ENCODE results near the gene GRM2. TPM values are rescaled to one million over a fixed set of nuclear protein-coding genes. Genes with fewer than 3 reads are reported as not detected.

The GRM2 gene
- total RNA-seq, 2 experiments from 2014 or later = 1.1 to 1.7 TPM

- ChIA-PET CTCF (no interaction called here), POLR2A (no interaction called here)
- ATAC-seq = no peak
- no peak overlapping the region for H3K27ac Mint-ChIP-seq
- no peaks in the 10 kb centered on the region for H3K4me1 Mint-ChIP-seq (ENCODE audit: low read depth)
- H3K27me3 Mint-ChIP-seq (ENCODE audit: low read depth) = peaks cover 6% of the 10 kb centered on the region
- no peaks in the 10 kb centered on the region for H3K9me3 Mint-ChIP-seq (ENCODE audit: insufficient read depth)
- H3K4me3 Mint-ChIP-seq = no peak overlapping the region
- DNase-seq = no peak
- H3K36me3 Mint-ChIP-seq (ENCODE audit: low read depth) = peaks cover 15% of the 10 kb centered on the region
Observed at GRCh38 chr3:51706021-51706485, 815 bp upstream of the GRM2 start.

DNA sequence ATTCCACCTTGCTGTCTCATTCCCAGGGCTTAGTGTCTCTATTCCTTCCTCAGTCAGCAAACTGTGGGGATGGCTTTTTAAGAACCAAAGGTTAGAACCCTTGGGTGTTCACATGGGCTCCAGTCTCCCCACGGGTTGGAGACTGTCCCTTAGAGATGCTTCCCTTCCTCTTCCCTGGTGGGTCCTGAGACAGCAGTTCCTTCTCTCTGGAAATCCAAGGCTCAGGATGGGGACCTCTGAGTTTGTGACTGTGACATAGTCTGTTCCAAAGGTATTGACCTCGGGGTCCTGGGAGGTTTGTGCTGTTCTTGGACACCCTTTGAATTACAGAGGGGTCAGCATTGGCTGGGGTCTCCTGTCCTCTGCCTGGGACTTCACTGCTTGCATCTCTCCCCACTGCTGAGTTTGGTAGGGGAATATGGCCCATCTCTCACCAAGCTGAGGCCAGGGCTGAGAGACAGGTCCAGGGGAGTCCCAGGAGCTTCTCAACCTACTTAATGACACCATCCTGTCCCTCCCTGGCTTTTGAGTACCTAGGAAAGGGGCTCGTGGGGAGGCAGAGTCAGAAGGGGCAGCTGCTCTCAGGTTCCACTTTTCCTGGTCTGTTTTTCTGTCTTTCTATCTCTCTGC lies 1.5 kb downstream of the GRM2 start:
- Mint-ChIP-seq H3K27me3 (ENCODE audit: low read depth) (peaks cover 6% of the 10 kb centered on the region), H3K9me3 (ENCODE audit: insufficient read depth) (no peaks in the 10 kb centered on the region), H3K4me3 (no peak overlapping the region), H3K36me3 (ENCODE audit: low read depth) (peaks cover 14% of the 10 kb centered on the region), H3K27ac (no peak overlapping the region), H3K4me1 (ENCODE audit: low read depth) (no peaks in the 10 kb centered on the region)
- no peak for ATAC-seq
- ChIA-PET CTCF (no interaction called here), POLR2A (no interaction called here)
- DNase-seq = no peak

DNA sequence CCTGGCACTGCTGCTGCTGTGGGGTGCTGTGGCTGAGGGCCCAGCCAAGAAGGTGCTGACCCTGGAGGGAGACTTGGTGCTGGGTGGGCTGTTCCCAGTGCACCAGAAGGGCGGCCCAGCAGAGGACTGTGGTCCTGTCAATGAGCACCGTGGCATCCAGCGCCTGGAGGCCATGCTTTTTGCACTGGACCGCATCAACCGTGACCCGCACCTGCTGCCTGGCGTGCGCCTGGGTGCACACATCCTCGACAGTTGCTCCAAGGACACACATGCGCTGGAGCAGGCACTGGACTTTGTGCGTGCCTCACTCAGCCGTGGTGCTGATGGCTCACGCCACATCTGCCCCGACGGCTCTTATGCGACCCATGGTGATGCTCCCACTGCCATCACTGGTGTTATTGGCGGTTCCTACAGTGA lies 2.1 kb downstream of the GRM2 start:
- no peak for DNase-seq
- ATAC-seq = no peak
- Mint-ChIP-seq H3K4me3 (no peak overlapping the region), H3K27me3 (ENCODE audit: low read depth) (peaks cover 6% of the 10 kb centered on the region), H3K27ac (no peak overlapping the region), H3K36me3 (ENCODE audit: low read depth) (peaks cover 13% of the 10 kb centered on the region), H3K4me1 (ENCODE audit: low read depth) (no peaks in the 10 kb centered on the region), H3K9me3 (ENCODE audit: insufficient read depth) (no peaks in the 10 kb centered on the region)
- CTCF ChIA-PET = no interaction called here
- POLR2A ChIA-PET = no interaction called here

- Mint-ChIP-seq H3K4me3 (no peak overlapping the region), H3K27ac (no peak overlapping the region)
Observed at GRCh38 chr3:51709675-51710074, 2.8 kb downstream of the GRM2 start.

GRCh38 chr3:51710631-51711351 lies 3.9 kb downstream of the GRM2 start:
- CTCF ChIA-PET = interaction anchor here (1.2 to 1.3 kb wide), 2 partner anchors 8 to 89 kb away, joined by 5 to 10 read pairs; no protein-coding TSS in a partner anchor
- DNase-seq (no peak), ATAC-seq (no peak)
- H3K27me3 Mint-ChIP-seq (ENCODE audit: low read depth) = peaks cover 6% of the 10 kb centered on the region
- POLR2A ChIA-PET = no interaction called here
- H3K9me3 Mint-ChIP-seq (ENCODE audit: insufficient read depth) = no peaks in the 10 kb centered on the region
- H3K36me3 Mint-ChIP-seq (ENCODE audit: low read depth) = peaks cover 4% of the 10 kb centered on the region
- H3K27ac Mint-ChIP-seq = no peak overlapping the region
- no peak overlapping the region for H3K4me3 Mint-ChIP-seq
- no peaks in the 10 kb centered on the region for H3K4me1 Mint-ChIP-seq (ENCODE audit: low read depth)

More at GRCh38 chr3:51709675-51710074, 2.8 kb downstream of the GRM2 start:
- CTCF ChIA-PET = interaction anchor here (0.7 to 1.3 kb wide), 3 partner anchors 9 to 90 kb away, joined by 5 to 10 read pairs (median 5); no protein-coding TSS in a partner anchor
- POLR2A ChIA-PET = no interaction called here
- Mint-ChIP-seq H3K9me3 (ENCODE audit: insufficient read depth) (no peaks in the 10 kb centered on the region), H3K36me3 (ENCODE audit: low read depth) (peaks cover 8% of the 10 kb centered on the region), H3K4me1 (ENCODE audit: low read depth) (no peaks in the 10 kb centered on the region), H3K27me3 (ENCODE audit: low read depth) (peaks cover 6% of the 10 kb centered on the region)
- ATAC-seq (no peak), DNase-seq (no peak)

DNA sequence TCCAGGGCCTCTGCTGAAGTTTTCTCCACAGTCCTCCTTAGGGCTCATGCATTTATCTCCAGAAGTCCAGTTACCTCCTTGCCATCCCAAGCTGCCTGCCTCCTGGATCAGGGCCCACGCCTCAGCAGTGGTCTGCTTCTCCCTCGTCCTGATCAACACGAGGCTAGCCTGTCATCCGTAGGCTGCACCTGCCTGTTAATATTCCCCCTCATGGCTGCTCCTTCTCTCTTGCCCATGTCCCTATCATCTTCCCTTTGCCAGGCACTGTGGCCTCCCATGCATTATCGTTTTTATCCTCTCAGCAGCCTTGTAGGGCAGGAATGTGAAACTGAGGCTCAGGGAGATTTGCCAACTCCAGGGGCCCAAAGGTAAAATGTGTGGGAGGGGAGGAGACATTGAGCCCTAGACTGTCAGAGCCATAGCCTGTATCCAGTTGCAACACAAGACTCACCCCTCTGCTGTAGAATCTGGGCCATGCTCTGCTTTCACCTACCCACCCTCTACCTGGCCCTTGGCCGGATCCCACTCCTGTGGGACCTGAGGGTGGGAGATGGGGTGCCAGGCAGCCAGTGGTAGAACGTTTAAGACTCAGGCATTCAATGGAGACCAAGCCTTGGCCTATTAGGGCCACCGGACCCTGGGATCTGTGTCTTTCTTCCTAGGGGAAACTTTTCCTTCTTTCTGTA lies 4.6 kb downstream of the GRM2 start:
- no peak overlapping the region for H3K27ac Mint-ChIP-seq
- no peaks in the 10 kb centered on the region for H3K4me1 Mint-ChIP-seq (ENCODE audit: low read depth)
- no peak overlapping the region for H3K4me3 Mint-ChIP-seq
- H3K36me3 Mint-ChIP-seq (ENCODE audit: low read depth) = no peaks in the 10 kb centered on the region
- no peaks in the 10 kb centered on the region for H3K9me3 Mint-ChIP-seq (ENCODE audit: insufficient read depth)
- peaks cover 6% of the 10 kb centered on the region for H3K27me3 Mint-ChIP-seq (ENCODE audit: low read depth)
- no peak for ATAC-seq
- CTCF ChIA-PET = interaction anchor here (1.3 kb wide), 1 partner anchor 88 kb away, joined by 5 read pairs; no protein-coding TSS in a partner anchor
- DNase-seq = no peak
- POLR2A ChIA-PET = no interaction called here

GRCh38 chr3:51712038-51712420 lies 5.2 kb downstream of the GRM2 start:
- DNase-seq = no peak
- Mint-ChIP-seq H3K36me3 (ENCODE audit: low read depth) (no peaks in the 10 kb centered on the region), H3K9me3 (ENCODE audit: insufficient read depth) (no peaks in the 10 kb centered on the region), H3K4me1 (ENCODE audit: low read depth) (no peaks in the 10 kb centered on the region), H3K4me3 (no peak overlapping the region), H3K27ac (no peak overlapping the region), H3K27me3 (ENCODE audit: low read depth) (peaks cover 6% of the 10 kb centered on the region)
- ChIA-PET POLR2A (no interaction called here), CTCF (interaction anchor here (1.3 kb wide), 1 partner anchor 87 kb away, joined by 5 read pairs; no protein-coding TSS in a partner anchor)
- ATAC-seq = no peak

GRCh38 chr3:51712511-51712931 lies 5.7 kb downstream of the GRM2 start:
- ChIA-PET CTCF (interaction anchor here (1.3 kb wide), 1 partner anchor 87 kb away, joined by 5 read pairs; no protein-coding TSS in a partner anchor), POLR2A (no interaction called here)
- no peak overlapping the region for H3K27ac Mint-ChIP-seq
- no peaks in the 10 kb centered on the region for H3K4me1 Mint-ChIP-seq (ENCODE audit: low read depth)
- DNase-seq (no peak), ATAC-seq (no peak)
- peaks cover 3% of the 10 kb centered on the region for H3K27me3 Mint-ChIP-seq (ENCODE audit: low read depth)
- H3K36me3 Mint-ChIP-seq (ENCODE audit: low read depth) = no peaks in the 10 kb centered on the region
- H3K4me3 Mint-ChIP-seq = no peak overlapping the region
- H3K9me3 Mint-ChIP-seq (ENCODE audit: insufficient read depth) = no peaks in the 10 kb centered on the region

- no peaks in the 10 kb centered on the region for H3K4me1 Mint-ChIP-seq (ENCODE audit: low read depth)
- no peaks in the 10 kb centered on the region for H3K36me3 Mint-ChIP-seq (ENCODE audit: low read depth)
- no peak for DNase-seq
- POLR2A ChIA-PET = no interaction called here
- CTCF ChIA-PET = interaction anchor here (1.3 kb wide), 1 partner anchor 86 kb away, joined by 5 read pairs; no protein-coding TSS in a partner anchor
- no peak overlapping the region for H3K4me3 Mint-ChIP-seq
- no peaks in the 10 kb centered on the region for H3K27me3 Mint-ChIP-seq (ENCODE audit: low read depth)
- H3K27ac Mint-ChIP-seq = no peak overlapping the region
- ATAC-seq = no peak
- H3K9me3 Mint-ChIP-seq (ENCODE audit: insufficient read depth) = no peaks in the 10 kb centered on the region
Observed at GRCh38 chr3:51712963-51713362, 6.1 kb downstream of the GRM2 start.

GRCh38 chr3:51715231-51715976 lies 8.5 kb downstream of the GRM2 start:
- POLR2A ChIA-PET = no interaction called here
- H3K36me3 Mint-ChIP-seq (ENCODE audit: low read depth) = no peaks in the 10 kb centered on the region
- H3K27me3 Mint-ChIP-seq (ENCODE audit: low read depth) = no peaks in the 10 kb centered on the region
- H3K4me1 Mint-ChIP-seq (ENCODE audit: low read depth) = peaks cover 19% of the 10 kb centered on the region
- CTCF ChIA-PET = interaction anchor here (1.3 to 6.7 kb wide), 3 partner anchors 11 to 85 kb away, joined by 3 to 146 read pairs (median 3); no protein-coding TSS in a partner anchor
- DNase-seq = no peak
- H3K27ac Mint-ChIP-seq = no peak overlapping the region
- no peaks in the 10 kb centered on the region for H3K9me3 Mint-ChIP-seq (ENCODE audit: insufficient read depth)
- no peak overlapping the region for H3K4me3 Mint-ChIP-seq
- ATAC-seq = no peak

DNA sequence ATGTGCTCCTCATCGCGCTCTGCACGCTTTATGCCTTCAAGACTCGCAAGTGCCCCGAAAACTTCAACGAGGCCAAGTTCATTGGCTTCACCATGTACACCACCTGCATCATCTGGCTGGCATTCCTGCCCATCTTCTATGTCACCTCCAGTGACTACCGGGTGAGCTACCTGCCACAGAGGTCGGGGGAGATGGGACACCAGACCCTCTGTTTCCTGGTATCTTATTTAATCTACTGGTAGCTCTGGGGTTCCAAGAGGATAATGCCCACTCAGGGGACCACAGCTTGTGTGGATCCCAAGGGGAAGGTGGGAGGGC lies 9.1 kb downstream of the GRM2 start:
- no peaks in the 10 kb centered on the region for H3K9me3 Mint-ChIP-seq (ENCODE audit: insufficient read depth)
- DNase-seq (no peak), ATAC-seq (no peak)
- no peak overlapping the region for H3K4me3 Mint-ChIP-seq
- H3K36me3 Mint-ChIP-seq (ENCODE audit: low read depth) = no peaks in the 10 kb centered on the region
- no peaks in the 10 kb centered on the region for H3K27me3 Mint-ChIP-seq (ENCODE audit: low read depth)
- ChIA-PET POLR2A (no interaction called here), CTCF (interaction anchor here (0.8 to 6.7 kb wide), 6 partner anchors 9 to 216 kb away, joined by 3 to 146 read pairs (median 3); partner anchors contain the start of gene DCAF1)
- no peak overlapping the region for H3K27ac Mint-ChIP-seq
- H3K4me1 Mint-ChIP-seq (ENCODE audit: low read depth) = peaks cover 24% of the 10 kb centered on the region

Data from activated CD8-positive, alpha-beta T cell treated with anti-CD3 and anti-CD28 coated beads, Interleukin-2, amount 10 ng/mL, durations not matched to agents 7 days and 5 days (primary cell).